ENCODE measurements around the gene FBXO17. TPM values are rescaled to one million over a fixed set of nuclear protein-coding genes. Genes with fewer than 3 reads are reported as not detected.

FBXO17 gene
- total RNA-seq, 4 donors from 2014 or later, result 24.9 to 47.8 (median 34.8) TPM

- 91% methylated on average over 25 of the region's 29 CpGs for WGBS
- Histone ChIP-seq H3K27ac (replicated peaks in 1 of 4) (no peak overlapping the region), H3K4me1 (peaks cover 0 to 6% (median 2%) of the 10 kb centered on the region in 4 donors), H3K9me3 (no peaks in the 10 kb centered on the region), H3K27me3 (peaks cover 0 to 19% (median 8%) of the 10 kb centered on the region in 4 donors), H3K4me3 (no peak overlapping the region), H3K36me3 (peaks cover 22 to 53% (median 47%) of the 10 kb centered on the region in 4 donors)
- no peak for DNase-seq (ENCODE audit: extremely low spot score)
- intact Hi-C loops (cut with DNase I), result no loop called here
- TF ChIP-seq POLR2AphosphoS5 (IDR thresholded peaks at IDR 0.05) (no peak), CTCF (IDR thresholded peaks at IDR 0.05) (no peak), EP300 (IDR thresholded peaks at IDR 0.05) (no peak), POLR2A (IDR thresholded peaks at IDR 0.05; ENCODE audit: low read depth) (no peak)
Measured at GRCh38 chr19:38907227-38907626, 68.3 kb downstream of the FBXO17 start.

GRCh38 chr19:38905620-38906019 is 69.9 kb downstream of the FBXO17 start:
- intact Hi-C loops (cut with DNase I), result no loop called here
- no peak for DNase-seq (ENCODE audit: extremely low spot score)
- no peaks in the 10 kb centered on the region for H3K9me3 ChIP-seq
- peaks cover 5 to 12% (median 11%) of the 10 kb centered on the region in 4 donors for H3K4me1 ChIP-seq
- TF ChIP-seq POLR2AphosphoS5 (IDR thresholded peaks at IDR 0.05) (no peak), POLR2A (IDR thresholded peaks at IDR 0.05; ENCODE audit: low read depth) (no peak), CTCF (IDR thresholded peaks at IDR 0.05) (no peak), EP300 (IDR thresholded peaks at IDR 0.05) (no peak)
- peaks cover 22 to 53% (median 47%) of the 10 kb centered on the region in 4 donors for H3K36me3 ChIP-seq
- H3K4me3 ChIP-seq, result no peak overlapping the region
- H3K27me3 ChIP-seq, result peaks cover 0 to 2% (median 0%) of the 10 kb centered on the region in 4 donors
- H3K27ac ChIP-seq (replicated peaks in 1 of 4), result no peak overlapping the region
- whole genome bisulfite sequencing, result 100% methylated on average over 2 of the region's 4 CpGs

- Histone ChIP-seq H3K4me1 (peaks cover 8 to 16% (median 15%) of the 10 kb centered on the region in 4 donors), H3K9me3 (no peaks in the 10 kb centered on the region), H3K27ac (replicated peaks in 1 of 4) (no peak overlapping the region), H3K27me3 (no peaks in the 10 kb centered on the region), H3K4me3 (no peak overlapping the region), H3K36me3 (peaks cover 22 to 53% (median 47%) of the 10 kb centered on the region in 4 donors)
- WGBS, result 91% methylated on average over 35 of the region's 35 CpGs
- no peak for DNase-seq (ENCODE audit: extremely low spot score)
- no peak for TF ChIP-seq EP300 (IDR thresholded peaks at IDR 0.05)
- no peak for TF ChIP-seq POLR2A (IDR thresholded peaks at IDR 0.05; ENCODE audit: low read depth)
- TF ChIP-seq CTCF (IDR thresholded peaks at IDR 0.05), result no peak
- no peak for TF ChIP-seq POLR2AphosphoS5 (IDR thresholded peaks at IDR 0.05)
- intact Hi-C loops (cut with DNase I), result no loop called here
Measured at GRCh38 chr19:38904581-38905539, 70.7 kb downstream of the FBXO17 start.

GRCh38 chr19:38901683-38902082 is 73.9 kb downstream of the FBXO17 start:
- Histone ChIP-seq H3K36me3 (peaks cover 12 to 25% (median 21%) of the 10 kb centered on the region in 4 donors), H3K27ac (replicated peaks in 1 of 4) (no peak overlapping the region), H3K4me1 (peaks cover 24 to 41% (median 39%) of the 10 kb centered on the region in 4 donors), H3K9me3 (no peaks in the 10 kb centered on the region), H3K4me3 (no peak overlapping the region), H3K27me3 (no peaks in the 10 kb centered on the region)
- DNase-seq (ENCODE audit: extremely low spot score), result no peak
- intact Hi-C loops (cut with DNase I), result no loop called here
- TF ChIP-seq CTCF (IDR thresholded peaks at IDR 0.05) (no peak), EP300 (IDR thresholded peaks at IDR 0.05) (no peak), POLR2AphosphoS5 (IDR thresholded peaks at IDR 0.05) (no peak), POLR2A (IDR thresholded peaks at IDR 0.05; ENCODE audit: low read depth) (no peak)
- 100% methylated on average over 1 of the region's 1 CpG for WGBS

All from esophagus muscularis mucosa (tissue), 4 donors.